Brain pericyte (primary cell): ENCODE results near the gene PHAF1.

Experiments used
- DNase-seq: peaks from one replicate; pipeline ENCODE4 v3.0.0-alpha.2; 2012; ENCODE audit warnings: low read depth, low spot score

Gene PHAF1

GRCh38 chr16:67109407-67110135 lies at the start of gene PHAF1:
Gene PHAF1, plus strand, starts transcription at chr16:67109941. Its CDS starts 235 bp downstream, at chr16:67110176.
- peak; percentile 73 for DNase-seq

DNA sequence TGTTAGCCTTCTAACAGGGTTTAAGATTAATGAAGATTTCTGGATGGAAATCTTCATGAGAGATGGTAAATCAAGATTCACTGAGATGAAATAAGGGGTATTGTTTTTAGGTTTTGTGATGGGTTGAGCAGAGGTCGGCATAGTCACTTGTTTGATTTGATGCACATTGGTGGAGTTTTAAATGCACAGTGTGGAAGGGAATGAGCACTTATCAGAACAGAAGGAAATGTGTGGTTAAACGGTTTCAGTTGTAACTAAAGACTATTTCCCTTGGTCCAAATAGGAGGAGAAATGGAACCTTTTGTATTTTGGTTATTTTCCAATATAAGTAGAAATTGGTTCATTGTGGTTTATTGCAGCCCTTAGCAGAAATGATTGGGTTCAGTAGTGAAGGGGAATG lies 46.7 kb upstream of the PHAF1 start:
- DNase-seq = no peak

DNA sequence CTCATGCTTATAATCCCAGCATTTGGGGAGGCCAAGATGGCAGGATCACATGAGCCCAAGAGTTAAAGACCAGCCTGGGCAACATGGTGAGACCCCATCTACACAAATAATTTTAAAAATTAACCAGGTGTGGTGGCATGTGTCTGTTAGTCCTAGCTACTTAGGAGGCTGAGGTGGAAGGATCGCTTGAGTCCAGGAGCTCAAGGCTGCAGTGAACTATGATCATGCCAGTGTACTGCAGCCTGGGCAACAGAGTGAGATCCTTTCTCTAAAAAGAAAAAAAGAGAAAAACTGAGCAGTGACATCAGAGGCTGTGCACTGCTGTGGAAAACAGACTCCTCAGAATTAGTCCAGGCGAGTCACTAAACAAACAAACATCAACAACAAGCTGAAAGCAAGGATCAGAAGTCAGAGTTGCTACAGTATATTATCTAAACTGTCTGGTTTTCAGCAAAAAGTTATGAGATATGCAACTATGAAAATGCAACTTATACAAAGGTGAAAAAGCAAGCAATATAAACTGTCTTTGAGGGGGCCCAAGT lies 41.5 kb upstream of the PHAF1 start:
- DNase-seq = no peak

- no peak for DNase-seq
These were observed 38.2 kb upstream of the PHAF1 start for GRCh38 chr16:67071476-67072048.

DNA sequence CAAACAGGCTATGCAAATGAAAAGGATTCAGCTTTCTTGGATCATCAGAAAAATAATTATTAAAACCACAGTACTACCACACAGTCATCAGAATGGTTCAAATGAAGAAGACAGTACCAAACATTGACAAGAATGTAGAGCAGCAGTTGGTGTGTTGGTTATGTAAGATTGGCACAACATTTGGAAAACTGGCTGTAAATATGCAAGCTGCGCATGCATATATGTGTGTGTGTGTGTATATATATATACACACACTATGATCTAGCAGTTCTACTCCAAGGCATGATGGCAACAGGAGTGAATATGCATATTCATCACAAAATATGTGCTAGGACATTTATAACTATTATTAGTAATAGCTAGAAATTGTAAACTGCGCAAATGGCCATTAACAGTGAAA lies 34.4 kb upstream of the PHAF1 start:
- no peak for DNase-seq

DNA sequence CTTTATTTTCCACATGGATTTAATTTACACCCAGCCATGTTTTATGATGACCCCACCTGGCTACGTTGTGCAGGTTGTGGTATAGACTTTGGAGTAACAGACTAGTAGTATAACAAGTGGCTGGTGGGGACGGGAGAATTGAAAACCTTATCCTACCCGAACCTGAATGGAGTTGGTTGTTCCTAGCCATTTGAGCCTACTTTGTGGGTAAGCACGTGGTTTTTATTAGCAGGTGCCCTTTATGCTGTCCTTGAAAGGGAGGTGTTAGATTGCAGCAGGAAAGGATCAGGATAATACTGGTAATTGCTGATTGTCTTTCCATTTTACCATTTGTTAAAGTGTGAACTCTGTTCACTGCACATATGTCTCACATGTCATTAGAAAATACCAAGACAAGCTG lies 31.9 kb upstream of the PHAF1 start:
- DNase-seq = no peak

DNA sequence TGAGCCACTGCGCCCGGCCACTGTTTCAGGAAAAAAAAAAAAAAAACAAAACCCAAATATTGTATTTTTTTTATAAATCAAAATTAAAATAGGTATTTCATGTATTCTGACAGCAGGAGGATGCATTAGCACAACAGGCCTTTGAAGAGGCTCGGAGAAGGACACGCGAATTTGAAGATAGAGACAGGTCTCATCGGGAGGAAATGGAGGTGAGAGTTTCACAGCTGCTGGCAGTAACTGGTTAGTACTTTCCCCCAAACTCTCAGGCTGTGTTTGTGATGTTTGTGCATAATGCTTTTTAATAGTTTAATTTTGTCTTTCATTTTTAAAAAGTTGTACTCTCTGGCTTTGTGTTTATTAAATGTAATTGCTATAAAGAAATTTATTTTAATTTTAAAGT lies 27.6 kb upstream of the PHAF1 start:
- DNase-seq = no peak

DNA sequence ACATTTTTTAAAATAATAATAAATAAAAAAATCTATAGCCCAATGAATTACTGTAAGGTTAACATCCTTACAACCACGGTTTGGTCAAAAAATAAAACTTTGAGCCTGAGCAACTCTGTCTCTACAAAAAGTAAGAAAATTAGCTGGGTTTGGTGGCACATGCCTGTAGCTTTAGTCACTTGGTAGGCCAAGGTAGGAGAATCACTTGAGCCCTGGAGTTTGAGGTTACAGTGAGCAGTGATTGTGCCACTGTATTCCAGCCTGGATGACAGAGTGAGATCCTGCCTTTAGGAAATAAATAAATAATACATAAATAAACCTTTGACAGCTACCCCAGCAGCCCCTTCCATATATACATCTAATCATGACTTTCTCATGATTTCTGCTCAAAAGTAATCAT lies 26.9 kb upstream of the PHAF1 start:
- DNase-seq = no peak

- DNase-seq = no peak
These were observed 25.3 kb upstream of the PHAF1 start for GRCh38 chr16:67084345-67085028.

GRCh38 chr16:67086822-67087221 lies 22.9 kb upstream of the PHAF1 start:
- DNase-seq = no peak

DNA sequence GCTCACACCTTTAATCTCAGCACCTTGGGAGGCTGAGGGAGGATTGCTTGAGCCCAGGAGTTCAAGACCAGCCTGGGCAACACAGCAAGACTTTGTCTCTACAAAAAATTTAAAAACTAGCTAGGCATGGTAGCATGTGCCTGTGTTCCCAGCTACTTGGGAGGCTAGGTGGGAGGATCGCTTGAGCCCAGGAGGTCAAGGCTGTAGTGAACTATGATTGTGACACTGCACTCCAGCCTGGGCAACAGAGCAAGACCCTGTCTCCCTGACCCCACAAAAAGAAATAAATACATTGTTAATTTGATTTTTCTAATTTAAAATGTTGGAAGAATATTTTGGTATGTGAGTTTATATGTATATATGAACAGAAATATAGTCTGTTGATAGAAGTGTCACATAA lies 22.4 kb upstream of the PHAF1 start:
- no peak for DNase-seq

DNA sequence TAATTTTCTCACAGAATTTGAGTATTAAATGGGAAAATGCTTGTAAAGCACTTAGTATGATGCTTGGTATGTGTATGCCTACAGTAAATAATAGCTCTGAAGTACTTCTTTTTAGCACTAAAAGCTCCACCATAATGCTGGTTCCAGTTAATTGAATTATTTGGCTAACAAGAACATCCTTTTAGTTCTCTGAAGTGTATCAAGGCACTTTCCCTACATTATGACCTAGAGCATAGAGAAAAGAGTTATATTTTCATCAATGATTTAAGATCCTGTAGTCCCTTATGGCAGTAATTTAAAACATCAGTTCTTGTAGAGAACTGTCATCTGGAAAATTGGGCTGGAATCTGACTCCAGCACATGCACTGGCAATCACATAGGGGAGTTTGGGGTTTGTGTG lies 21.9 kb upstream of the PHAF1 start:
- no peak for DNase-seq

- DNase-seq = no peak
These were observed 21.2 kb upstream of the PHAF1 start for GRCh38 chr16:67088551-67088950.

GRCh38 chr16:67089101-67089500 lies 20.6 kb upstream of the PHAF1 start:
- DNase-seq = no peak

DNA sequence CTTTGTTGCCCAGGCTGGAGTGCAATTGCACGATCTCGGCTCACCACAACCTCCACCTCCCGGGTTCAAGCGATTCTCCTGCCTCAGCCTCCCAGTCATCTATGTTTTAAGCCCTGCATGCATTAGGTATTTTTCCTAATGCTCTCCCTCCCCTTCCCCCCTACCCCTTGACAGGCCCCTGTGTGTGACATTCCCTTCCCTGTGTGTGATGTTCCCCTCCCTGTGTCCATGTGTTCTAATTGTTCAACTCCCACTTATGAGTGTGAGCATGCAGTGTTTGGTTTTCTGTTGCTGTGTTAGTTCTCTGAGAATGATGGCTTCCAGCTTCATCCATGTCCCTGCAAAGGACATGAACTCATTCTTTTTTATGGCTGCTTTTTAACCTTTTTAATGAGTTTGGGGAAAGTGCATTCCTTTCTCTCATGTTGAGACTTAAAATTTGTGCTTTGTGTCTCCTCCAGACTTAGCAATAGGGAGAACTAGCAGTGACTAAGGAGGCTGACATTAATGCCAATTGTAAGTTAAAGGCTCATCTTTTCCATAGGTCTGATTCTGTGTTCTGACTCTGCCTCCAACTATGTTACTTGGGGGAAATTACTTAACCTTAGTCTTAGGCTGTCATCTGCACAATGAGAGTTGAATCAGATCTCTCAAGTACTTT lies 17.7 kb upstream of the PHAF1 start:
- DNase-seq = no peak

DNA sequence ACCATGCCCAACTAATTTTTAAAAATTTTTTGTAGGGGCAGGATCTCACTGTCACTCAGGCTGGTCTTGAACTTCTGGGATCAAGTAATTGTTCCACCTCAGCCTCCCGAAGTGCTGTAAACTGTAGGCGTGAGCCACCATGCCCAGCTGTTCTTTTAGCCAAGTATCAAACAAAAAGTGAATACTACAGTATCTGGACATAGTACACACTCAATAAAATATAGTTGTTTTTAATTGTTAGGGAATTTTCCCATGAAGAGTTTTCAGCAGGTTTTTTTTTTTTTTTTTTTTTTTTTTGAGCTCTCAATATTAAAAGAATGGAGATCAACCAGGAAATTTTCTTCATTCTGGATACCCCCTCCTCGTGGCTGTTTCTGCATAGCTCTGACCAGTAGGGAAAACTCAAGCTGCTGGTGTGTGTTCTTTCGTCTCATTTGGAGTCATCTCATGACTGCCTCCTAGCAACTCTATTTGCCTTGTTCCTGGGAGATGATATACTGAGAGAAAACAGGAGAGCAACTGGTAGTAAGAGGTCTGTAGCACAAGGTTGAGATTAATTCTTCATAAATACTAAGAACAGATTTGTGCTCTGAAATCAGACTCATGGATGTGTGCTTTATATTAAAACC lies 16.5 kb upstream of the PHAF1 start:
- DNase-seq = no peak

- no peak for DNase-seq
These were observed 11.1 kb upstream of the PHAF1 start for GRCh38 chr16:67098599-67098998.

DNA sequence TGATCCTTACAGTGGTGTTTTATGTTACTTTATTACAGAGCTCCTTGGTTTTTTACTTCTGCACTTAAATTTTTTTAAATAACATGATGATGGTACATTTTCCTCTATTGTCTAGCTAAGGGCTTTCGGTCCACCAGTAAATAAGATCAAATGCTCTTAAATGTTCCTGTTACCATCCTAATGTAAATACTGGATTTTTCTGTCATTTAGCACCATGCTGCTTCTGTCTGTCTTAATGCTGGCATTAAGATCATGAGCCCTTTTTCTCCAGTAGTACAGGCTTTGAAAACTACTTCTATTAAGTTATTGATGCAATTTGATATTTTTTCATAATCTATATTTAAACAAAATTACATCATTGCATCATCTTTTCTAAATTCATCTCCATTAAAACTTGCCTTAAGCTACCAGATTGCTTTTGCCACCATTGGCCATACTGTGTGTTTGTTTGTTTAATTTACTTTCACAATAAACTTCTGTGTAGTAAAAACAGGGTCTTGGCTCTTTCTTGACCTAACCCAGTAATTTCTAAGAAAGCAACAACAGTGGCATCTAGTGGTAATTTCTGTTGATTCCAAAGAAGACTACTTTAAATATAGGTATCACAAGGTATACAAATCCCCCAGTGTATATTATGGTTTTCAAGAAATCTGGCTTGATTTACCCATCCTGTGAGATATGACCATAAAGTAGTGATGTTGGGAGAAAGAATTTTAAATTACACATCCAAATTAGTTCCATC lies 9.0 kb upstream of the PHAF1 start:
- DNase-seq = no peak

- no peak for DNase-seq
These were observed 8.2 kb upstream of the PHAF1 start for GRCh38 chr16:67101311-67102082.

GRCh38 chr16:67104061-67104460 lies 5.7 kb upstream of the PHAF1 start:
- no peak for DNase-seq
